NOMO-1 (cell line): ENCODE data around the gene SLC38A4.

Experiments used
- DNase-seq, 2 experiments: peaks; one replicate each; lab custom pipeline; 2025; ENCODE audit not compliant: unreplicated experiment in 2 of 2; lab: John Stamatoyannopoulos, UW

SLC38A4 gene

DNA sequence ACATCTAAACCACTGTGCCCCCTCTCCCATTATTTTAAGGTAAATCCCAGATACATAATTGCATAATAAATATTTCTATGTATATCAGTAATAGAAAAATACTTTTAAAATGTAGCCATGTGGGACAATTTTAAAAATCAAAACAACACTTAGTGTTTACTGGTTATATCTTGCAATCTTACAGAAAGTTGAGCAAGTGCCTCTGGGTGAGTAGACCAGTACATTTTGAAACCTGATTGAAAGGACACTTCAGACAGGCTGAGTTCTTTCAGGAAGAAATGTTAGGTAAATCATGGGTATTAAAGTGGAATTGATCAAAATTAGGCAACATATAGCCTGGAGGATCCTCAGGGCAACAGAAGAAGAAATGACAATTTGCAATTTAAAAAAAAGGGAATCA, 7.2 kb downstream of the SLC38A4 start:
- no peak for DNase-seq

DNA sequence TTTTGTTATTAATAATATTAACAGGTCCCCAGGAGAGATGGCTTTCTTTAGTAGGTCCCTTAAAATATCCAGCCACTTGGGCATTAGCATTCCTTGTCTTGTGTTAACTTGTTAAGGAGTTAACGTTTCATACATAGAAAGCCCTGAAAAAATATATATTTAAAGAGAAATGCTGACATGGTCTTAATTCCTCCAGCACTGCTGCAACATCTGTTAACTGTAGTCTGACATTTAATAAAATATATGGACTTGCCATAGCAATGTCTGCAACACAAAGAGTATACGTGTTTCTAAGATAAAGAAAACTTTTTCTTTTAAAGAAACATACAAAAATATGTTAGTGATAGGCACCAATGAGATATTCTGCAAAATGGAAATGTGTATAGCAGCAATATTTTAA, 10.0 kb downstream of the SLC38A4 start:
- DNase-seq, result no peak

DNA sequence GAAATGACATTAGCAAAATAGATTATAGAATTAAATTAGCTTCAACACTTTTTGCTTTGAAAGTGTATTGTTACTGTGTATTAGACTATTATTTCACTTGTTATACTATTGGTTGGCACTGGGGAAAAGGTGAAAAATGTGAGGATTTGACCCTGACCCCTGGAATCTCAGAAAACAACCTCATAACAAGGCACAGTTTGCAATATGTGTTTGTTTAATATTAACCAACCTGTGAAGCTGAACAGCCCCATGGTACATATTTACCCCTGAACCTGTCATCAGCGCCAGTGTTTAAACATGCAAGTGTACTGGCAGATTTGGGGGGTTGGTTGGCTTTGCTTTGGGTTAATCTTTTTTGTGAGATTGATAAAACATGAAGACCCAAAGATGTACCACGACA, 11.7 kb downstream of the SLC38A4 start:
- DNase-seq, result no peak

DNA sequence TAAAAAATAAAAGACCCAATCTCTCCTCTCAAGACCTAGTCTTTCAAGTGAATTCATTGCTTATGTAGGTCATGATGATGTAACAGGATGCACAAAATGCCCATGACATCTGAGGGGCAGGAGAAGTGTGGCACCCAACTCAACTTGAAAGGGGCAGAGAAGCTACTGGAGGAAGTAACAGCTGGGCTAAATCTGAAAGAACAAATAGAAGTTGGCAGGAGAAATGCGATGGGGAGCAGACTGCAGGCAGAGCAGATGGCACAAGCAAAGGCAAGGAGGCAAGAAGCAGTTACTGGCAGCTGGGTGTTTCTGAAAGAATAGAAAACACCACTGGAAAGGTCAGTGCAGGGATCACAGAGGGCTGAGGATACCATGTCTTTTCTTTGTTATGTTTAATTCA, 14.6 kb downstream of the SLC38A4 start:
- DNase-seq, result no peak

DNA sequence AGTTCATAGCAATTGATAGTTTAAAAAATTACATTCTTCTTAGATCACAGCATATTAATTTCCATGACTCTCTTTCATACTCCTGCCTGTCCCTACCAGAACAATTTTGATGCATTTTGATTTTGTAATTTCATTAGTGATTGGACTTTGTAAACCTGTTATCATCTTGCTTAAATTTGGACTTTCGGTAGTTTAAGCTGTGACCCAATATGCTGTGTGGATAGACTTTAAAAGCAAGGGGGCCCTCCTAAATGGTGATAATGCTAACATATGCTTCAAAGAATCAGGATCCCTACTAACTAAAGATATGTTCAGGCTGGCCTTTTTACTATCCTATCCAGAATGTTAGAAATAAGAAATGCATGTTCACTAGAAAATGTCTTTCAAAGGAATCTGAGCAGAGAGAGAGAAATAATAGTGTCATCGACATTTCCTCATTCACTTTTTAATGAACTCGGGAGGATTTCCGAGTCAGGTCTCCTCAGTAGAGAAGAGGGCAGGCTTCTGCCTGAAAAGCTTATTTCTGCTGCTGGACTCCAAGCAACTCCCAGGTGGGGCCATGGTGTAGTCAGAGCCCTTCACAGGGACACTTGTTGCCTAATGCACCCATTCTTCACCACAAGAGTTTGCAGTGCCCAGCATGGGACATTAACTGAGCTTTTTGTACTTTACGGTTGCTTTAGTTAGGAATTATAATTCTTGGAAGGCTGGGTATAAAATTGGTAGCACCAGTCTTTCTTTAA, 16.7 kb downstream of the SLC38A4 start:
- no peak for DNase-seq

DNA sequence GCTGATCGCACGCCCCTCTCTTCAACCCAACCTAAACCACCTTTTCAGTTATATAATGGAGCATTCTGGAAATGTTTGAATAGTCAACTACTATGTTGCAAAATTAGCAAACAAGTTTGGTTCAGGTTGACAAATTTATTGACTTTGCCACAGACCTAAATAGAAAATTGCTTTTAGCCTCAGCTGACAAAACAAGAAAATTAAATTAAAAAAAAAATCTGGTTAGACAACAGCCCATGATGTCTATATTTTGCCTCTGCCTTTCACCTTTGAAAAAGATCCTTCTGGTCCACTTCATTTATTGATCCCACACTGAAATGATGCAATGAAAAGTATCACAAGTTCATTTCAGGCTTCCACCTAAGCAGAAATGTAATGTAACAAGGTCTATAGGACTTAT, 17.5 kb downstream of the SLC38A4 start:
- DNase-seq, result no peak

DNA sequence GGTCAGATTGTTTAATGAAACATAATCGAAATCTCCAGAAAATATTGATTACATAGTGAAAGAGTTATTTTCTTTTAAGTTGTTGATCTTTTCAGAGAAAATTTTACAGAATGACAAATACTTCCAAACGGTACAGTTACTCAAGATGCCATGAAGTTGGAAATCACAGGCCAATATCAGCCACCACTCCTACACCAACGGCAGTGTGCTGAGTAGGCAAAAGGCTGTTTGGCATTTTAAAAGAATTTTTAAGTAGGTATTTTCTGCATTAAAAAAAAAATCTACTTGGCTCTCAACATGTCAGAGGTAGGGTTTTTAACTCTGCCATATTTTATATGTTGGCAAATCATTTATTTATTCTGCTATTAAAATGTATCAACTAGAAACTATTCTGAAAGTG, 21.7 kb downstream of the SLC38A4 start:
- no peak for DNase-seq

DNA sequence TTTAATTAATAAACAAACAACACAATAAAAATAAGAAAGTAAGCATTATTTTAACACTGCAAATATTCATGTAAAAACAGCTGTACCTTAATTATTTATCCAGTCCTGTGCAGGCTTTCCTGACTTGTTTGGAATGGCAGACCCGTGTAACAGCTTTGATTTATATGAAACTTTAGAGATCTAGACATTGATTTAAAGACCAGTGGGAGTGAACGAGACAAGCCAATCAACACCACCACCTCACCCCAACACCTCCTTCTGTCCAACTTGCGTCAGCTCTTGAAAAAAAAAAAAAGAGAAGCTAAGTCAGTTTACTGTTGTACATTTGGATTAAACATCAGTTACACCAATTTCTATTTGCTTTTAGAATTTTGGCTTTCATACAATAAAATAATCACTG, 22.3 kb downstream of the SLC38A4 start:
- no peak for DNase-seq

DNA sequence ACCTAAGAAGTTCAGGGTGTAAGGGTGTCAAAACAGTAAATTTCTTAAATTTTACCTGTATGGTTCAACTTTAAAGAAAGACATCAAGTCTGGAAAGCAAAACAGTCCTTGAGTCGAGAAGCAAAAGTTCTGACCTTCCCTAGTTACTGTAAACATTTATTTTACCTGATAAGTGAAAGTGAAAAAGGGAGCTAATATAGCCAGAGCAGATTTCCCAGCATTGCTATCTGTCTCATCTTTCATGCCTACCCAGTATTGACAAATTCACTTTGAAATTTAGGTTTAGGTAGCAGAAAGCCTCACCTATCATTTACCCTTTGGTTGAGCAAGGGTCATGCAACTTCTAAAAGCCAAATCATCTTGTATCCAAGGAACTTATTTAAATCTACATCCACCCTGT, 24.5 kb downstream of the SLC38A4 start:
- no peak for DNase-seq

DNA sequence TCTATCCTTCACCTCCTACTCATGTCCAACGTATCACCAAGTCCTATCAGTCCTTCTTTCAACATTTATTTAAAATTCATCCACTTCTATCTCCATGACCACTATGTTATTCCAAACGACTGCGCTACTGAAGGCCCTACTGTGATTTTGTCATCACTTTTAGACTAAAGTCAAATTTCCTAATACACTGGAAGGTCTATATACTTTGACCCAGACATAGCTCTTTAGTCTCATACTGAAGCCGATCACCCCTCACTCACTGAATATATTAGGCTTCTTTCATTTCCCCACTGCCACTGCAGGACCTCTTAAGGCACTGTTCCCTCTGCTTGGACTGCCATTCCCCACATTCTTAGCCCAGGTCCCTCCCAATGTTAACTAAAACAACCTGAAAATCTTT, 25.6 kb downstream of the SLC38A4 start:
- DNase-seq, result no peak

DNA sequence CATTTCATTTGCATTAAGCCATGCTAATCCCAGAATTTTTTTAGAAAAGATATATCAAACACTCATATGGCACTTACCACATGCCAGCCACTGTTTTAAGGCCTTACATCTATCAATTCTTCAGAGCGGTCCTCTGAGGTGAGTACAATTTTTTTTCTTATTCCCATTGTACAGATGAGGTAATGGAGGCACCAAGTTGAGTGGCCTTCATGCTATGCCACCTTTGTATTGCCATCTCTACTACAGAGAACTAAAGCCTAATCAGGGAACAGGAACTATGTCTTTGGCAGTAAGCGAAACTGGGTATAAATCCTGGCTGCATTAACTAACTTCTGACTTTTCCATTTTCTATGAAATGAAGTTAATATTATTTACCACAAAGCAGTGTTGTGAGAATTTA, 27.1 kb downstream of the SLC38A4 start:
- DNase-seq, result no peak

DNA sequence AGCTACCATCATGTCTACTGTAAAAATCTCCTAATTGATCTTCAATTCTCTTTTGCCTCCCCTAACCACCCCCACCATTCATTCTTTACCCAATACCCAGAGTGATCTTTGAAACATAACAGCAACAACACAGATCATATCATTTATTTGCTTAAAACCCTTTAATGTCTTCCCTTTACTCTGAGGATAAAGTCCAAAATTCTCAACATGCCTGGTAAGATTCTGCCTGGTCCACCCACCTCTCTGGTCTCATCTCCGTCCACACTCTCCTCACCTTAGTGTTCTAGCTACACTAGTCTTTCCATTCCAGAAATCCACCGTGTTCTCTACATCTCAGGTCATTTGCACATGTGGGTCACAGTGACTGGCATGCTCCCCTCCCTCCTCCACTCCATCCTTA, 27.7 kb downstream of the SLC38A4 start:
- no peak for DNase-seq

DNA sequence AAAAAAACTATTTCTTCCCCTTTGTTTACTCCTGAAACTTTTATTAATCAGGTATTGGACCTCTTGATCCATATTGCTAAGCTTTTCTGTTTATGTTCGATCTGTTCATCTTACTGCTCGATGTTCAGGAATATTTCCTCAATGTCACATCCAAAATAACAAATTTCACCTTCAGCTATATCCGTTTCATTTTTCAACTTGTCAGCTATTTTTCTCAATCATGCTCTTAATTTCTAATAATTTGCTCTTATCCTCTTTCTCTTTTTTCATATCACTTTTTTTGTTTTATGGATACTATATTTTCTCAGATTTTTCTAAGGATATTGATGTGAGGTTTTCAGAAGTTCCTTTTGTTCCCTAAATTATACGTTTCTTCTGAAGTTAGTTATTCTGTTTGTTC, 29.8 kb downstream of the SLC38A4 start:
- no peak for DNase-seq

DNA sequence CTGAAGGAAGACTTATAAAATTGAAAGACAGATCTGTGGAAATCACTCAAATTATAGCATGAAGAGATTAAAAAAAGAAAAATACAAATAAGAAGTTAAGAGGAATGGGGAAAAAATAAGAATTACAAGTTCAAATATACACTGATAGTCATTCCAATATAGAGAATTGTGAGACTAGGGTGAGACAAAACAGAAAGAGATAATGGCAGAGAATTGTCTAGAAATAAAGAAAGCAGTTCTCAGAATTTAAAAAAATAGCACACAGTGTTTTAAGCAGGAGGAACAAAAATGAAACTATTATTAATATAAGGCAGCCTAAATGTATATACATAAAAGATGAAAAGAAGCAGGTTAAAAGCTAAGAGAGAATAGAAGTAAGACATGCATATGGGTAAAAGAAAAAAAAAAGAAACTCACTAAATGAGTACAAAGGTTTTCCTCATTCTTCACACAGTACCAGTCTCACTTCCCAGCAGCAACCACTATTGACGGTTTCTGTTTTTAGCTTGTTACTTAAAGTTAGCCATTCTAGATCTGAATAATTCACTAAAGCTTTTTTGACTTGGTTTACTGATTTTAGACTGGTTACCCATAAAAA, 31.1 kb downstream of the SLC38A4 start:
- no peak for DNase-seq

DNA sequence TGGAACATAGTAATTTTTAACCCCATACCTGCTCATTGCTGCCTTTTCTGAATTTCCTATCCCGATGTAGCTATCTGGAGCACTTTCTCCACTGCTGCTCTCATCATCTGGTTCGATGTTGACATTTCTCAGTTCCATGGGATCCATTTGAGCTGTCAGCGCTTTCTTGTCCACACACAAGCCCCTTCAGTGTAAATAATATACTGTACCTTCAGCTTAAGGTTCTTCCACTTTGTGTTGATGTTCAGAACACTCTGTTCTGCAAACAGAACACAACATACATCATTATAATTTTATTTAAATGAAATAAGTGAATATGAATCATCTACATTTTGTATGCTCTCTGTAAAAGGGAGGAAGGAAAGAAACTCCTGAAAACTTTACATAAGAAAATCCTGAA, 32.9 kb downstream of the SLC38A4 start:
- DNase-seq, result no peak

DNA sequence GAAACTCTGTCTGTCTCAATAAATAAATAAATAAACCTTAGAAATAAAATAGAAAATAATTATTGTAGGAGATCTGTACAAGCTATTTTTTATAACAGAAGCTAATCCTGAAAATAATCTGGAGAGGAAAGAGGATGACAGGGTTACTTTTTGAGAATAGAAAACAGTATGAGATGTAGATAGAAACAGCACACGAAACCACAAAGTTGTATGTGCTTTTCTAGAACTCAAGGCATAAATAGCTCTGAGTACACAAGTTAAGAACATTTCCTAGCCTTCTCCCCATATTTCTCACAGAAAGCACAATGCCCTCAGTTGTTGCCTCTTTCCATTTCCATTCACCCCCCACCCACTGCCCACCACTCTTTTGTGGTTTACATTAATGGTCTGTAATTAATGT, 35.7 kb downstream of the SLC38A4 start:
- DNase-seq, result no peak

DNA sequence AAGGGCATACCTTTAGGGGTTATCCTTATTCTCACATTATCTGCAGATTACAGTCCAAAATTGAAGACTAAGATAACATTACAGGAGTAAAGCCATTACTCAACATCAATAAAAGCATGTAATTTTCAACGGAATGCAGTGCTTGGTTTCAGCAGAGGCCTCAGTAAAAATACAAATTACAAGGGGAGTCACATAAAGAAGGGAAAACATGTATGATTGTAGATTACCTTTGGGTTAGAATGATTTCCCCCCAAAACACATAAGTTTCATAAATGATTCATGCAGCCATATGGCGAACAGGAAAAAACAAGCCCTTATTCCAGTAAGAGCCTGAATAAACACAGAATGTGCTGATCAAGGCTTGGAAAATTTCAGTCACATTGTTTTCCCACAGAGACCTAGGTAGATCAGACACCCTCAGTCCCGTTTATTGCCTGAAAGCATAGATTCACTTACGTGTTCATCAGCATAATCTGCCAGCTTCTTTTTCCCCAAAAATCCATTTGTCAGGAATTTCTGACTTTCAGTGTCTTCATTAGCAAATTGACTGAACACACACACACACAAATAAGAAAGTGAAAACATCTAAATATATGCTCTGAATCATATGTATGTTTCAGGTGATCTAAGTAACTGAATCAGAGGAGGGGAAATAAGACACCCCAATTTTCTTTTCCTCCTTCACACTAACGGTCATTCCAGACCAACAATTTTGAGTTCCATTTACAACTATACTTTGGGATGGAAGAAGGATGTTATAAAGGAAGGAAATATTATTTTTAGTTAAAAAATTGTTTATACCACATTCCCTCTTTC, 37.5 kb downstream of the SLC38A4 start:
- DNase-seq, result no peak

DNA sequence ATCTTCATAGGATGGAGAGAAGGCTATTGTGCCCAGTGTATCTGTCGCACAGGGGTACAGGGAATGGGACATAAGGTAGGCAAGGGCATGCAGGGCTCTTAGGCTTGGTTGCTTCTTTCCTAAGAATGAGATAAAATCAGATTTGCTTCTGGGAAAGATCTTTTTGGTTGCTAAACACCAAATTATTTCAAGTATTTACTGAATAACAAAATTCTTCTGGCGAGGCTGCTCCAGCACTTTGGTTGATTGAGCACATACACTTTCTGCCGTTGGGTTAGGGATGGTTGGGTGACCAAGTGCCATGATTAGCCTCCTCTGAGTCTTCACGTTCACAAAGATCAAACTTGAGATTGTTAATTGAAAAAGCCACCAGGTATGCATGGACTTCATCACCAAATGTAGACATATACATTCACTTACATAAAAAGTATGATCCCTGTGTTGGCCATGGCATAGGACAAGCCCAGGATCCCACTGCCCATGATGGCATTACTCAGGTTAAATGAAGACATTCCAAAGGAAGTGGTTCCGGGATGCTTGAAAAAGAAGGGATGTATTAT, 38.2 kb downstream of the SLC38A4 start:
- DNase-seq, result no peak

DNA sequence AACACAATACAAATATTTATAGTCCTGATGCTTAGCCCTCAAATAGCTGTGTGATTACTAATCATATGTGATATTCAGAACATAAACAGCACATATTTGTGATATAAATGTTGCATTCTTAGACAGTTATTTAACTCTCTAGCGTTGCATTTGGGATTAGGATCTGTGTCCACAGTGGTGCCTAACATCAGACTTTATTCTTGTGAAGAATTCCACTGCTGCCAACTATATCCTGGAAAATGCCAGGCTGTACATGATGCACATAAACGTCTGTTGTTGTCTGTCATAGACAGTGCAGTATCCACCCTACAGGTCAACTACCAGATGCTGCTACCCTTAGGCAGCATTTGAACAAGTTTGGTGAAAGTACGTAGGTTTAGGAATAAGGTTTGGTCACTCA, 39.0 kb downstream of the SLC38A4 start:
- no peak for DNase-seq

DNA sequence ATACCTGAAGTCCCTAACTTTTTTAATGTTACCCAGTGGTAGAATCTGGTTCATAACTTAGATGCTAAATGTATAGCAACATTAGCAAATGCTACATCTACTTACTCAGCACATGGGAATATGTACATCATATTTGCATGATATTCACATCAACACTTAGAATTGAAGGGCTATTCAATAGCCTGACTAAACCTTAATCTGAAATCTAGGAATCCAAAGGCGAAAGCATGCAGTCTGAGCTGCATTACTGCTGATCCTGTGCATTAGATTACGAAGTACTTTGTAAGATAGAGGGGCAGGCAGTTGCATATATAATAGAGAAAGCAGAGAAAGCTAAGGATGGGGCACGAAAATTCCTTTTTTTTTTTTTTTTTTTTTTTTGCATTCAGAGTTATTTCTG, 40.4 kb downstream of the SLC38A4 start:
- DNase-seq, result no peak

DNA sequence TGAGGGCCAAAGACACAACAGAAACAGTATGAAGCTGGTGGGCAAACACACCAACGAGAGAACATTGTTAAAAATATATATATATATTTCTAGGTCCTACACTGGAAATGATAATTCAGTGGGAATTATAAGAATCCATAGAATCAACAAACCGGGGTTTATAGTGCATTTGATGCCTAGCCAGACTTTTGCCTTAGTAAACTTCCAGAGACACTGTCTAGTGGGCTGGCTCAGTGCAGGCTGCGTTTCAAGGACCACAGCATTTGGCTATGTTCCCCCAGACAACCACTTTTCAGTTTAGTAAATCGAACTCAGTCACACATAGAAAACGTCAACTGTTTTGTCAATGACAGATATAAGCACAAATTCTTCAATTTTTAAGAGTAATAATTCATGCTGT, 41.9 kb downstream of the SLC38A4 start:
- no peak for DNase-seq

DNA sequence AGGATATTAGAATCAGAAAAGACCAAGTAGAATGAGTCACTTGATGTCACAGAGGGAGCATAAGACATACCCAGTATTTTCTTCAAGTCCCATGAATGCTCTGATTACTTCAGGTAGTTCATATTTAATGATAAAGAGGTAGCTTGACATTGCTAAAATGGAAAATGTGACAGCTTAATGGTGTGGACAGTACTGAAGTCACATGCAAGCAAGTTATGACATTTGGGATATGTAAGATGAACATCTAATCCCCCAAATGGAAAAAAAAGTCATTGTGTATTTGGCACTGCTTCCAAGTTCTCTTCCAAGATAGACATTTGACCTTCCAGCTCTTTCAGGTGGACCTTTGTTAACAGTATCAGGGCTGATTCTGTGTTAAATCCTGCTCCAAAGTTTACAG, 45.9 kb downstream of the SLC38A4 start:
- DNase-seq, result no peak
